Measurements from ENCODE around the gene DNAH7. TPM values are rescaled to one million over a fixed set of nuclear protein-coding genes. Genes with fewer than 3 reads are reported as not detected.

DNAH7 gene
- total and polyA plus RNA-seq, 10 of the 15 experiments (the other 5 are each of a cell fraction or from before 2014, with no cell fraction given), result 0.05 to 0.61 (median 0.16) TPM

DNA sequence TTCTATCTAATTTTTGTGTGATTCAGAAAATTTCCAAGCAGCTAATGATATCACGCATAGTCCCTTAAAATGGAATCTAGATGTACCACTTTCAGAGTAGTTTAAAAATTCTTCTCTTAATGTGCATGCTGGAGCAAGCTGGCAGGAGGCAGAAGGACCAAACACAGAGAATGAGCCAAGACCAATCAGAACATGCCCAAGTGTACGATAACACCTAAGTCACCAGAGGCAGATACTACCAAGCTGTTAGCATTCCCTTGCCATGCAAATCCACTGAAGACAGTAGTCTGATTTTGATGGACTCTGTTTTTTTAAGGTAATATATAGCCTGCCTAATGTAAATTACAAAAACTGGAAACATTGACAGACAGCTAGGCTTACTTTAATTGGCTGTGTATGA is 109.3 kb downstream of the DNAH7 start:
- Histone ChIP-seq H3K9ac (ENCODE audit: control insufficient read depth, insufficient read depth, low read length) (no peak overlapping the region), H3K79me2 (ENCODE audit: control insufficient read depth, insufficient read depth, low read length) (no peaks in the 10 kb centered on the region), H3K9me3 (replicated peaks; ENCODE audit: control insufficient read depth, insufficient read depth, low read length) (no peaks in the 10 kb centered on the region), H3K4me3 (no peak overlapping the region), H2AFZ (ENCODE audit: control insufficient read depth, low read depth, low read length) (no peak overlapping the region), H3K4me1 (ENCODE audit: control insufficient read depth, insufficient read depth, low read length) (0 out of 2 replicates have a peak, but pooled peaks cover 3% of the 10 kb centered on the region), H3K27ac (ENCODE audit: control insufficient read depth, insufficient read depth) (no peak overlapping the region), H3K4me2 (ENCODE audit: control insufficient read depth, insufficient read depth) (no peak overlapping the region), H4K20me1 (ENCODE audit: control insufficient read depth, insufficient read depth) (no peaks in the 10 kb centered on the region), H3K36me3 (ENCODE audit: control insufficient read depth in 2 of 2, insufficient read depth in 2 of 2, low read length in 1 of 2) (no peaks in the 10 kb centered on the region), H3K27me3 (replicated peaks in 1 of 2; ENCODE audit: control insufficient read depth in 2 of 2, insufficient read depth in 2 of 2, low read length in 1 of 2) (no peaks in the 10 kb centered on the region)
- SMC1A ChIA-PET (ENCODE audit: uncharacterized antibody, unreplicated experiment), result no interaction called here
- in situ Hi-C loops (cut with MboI), result no loop called here
- no peak for DNase-seq (ENCODE audit: low read depth, low spot score)
- intact Hi-C loops (cut with micrococcal nuclease; ENCODE audit: unreplicated experiment), result no loop called here
- TF ChIP-seq CHD1 (IDR thresholded peaks at IDR 0.05; ENCODE audit: low read depth, low read length) (no peak), ATF2 (IDR thresholded peaks at IDR 0.05; ENCODE audit: low read length) (no peak), ESRRA (IDR thresholded peaks at IDR 0.05; ENCODE audit: low read length) (no peak), IKZF2 (IDR thresholded peaks at IDR 0.05) (no peak), BCL11A (IDR thresholded peaks at IDR 0.05; ENCODE audit: low read depth, low read length) (no peak), SPI1 (IDR thresholded peaks at IDR 0.05; ENCODE audit: borderline replicate concordance, insufficient read depth, low read depth, low read length) (no peak), SREBF2 (IDR thresholded peaks at IDR 0.05; ENCODE audit: low read length) (no peak), SMARCA5 (IDR thresholded peaks at IDR 0.05) (no peak), TARDBP (IDR thresholded peaks at IDR 0.05; ENCODE audit: borderline replicate concordance) (no peak), CHD4 (IDR thresholded peaks at IDR 0.05) (no peak), FOXK2 (IDR thresholded peaks at IDR 0.05) (no peak), NR2C2 (IDR thresholded peaks at IDR 0.05; ENCODE audit: borderline replicate concordance, control insufficient read depth, insufficient read length, low read depth) (no peak), ZNF384 (IDR thresholded peaks at IDR 0.05; ENCODE audit: borderline replicate concordance, low read depth, low read length) (no peak), JUND (IDR thresholded peaks at IDR 0.05; ENCODE audit: low read depth, low read length) (no peak), RAD51 (IDR thresholded peaks at IDR 0.05) (no peak), SIN3A (IDR thresholded peaks at IDR 0.05; ENCODE audit: low read depth, low read length) (no peak), CREB1 (IDR thresholded peaks at IDR 0.05; ENCODE audit: low read depth) (no peak), GABPA (IDR thresholded peaks at IDR 0.05; ENCODE audit: low read depth) (no peak)
- no peak for FAIRE-seq
- POLR2A ChIA-PET, result no interaction called here
- WGBS (ENCODE audit: insufficient coverage, insufficient replicate concordance, low lambda C conversion rate, missing lambda C conversion rate), result 49% methylated on average over 2 of the region's 2 CpGs
- ATAC-seq, result no peak
- CTCF ChIA-PET, result interaction anchor here (0.6 kb wide), 1 partner anchor 40 kb away, joined by 3 read pairs; no protein-coding TSS in a partner anchor
- BruUV-seq (replicated peaks), result no TSS peak
- RAD21 ChIA-PET (ENCODE audit: unreplicated experiment), result no interaction called here
